ENCODE measurements around the gene PHKA1. TPM values are rescaled to one million over a fixed set of nuclear protein-coding genes. Genes with fewer than 3 reads are reported as not detected.
"Not testable (repeated sequence)": the region's sequence is repeated elsewhere in the genome, so short reads cannot be mapped to it uniquely, and the experiment has no call there.

Gene PHKA1
- total RNA-seq, 1 experiment from 2014 or later = 15.3 TPM

GRCh38 chrX:72591038-72591437 lies 123.1 kb downstream of the PHKA1 start:
- CTCF ChIA-PET = not testable (repeated sequence)

GRCh38 chrX:72584163-72584562 lies 129.9 kb downstream of the PHKA1 start:
- Histone ChIP-seq H3K4me1 (ENCODE audit: control insufficient read depth in 1 of 2, insufficient read depth in 2 of 2, low read length in 2 of 2) (no peaks in the 10 kb centered on the region), H3K36me3 (ENCODE audit: control insufficient read depth in 1 of 2, insufficient read depth in 2 of 2, low read length in 2 of 2) (no peaks in the 10 kb centered on the region; a peak in 1 of 4 replicates), H3K79me2 (ENCODE audit: insufficient read depth, low read length) (no peaks in the 10 kb centered on the region), H3K27me3 (ENCODE audit: insufficient read depth, low read length) (no peaks in the 10 kb centered on the region), H3K9ac (ENCODE audit: low read length) (no peak overlapping the region), H3K27ac (ENCODE audit: low read depth, low read length) (no peak overlapping the region), H3K4me3 (replicated peaks in 1 of 2; ENCODE audit: low read depth in 1 of 2, low read length in 2 of 2) (no peak overlapping the region), H3K9me3 (ENCODE audit: control insufficient read depth in 1 of 2, insufficient read depth in 1 of 2, low read depth in 1 of 2, low read length in 2 of 2) (no peaks in the 10 kb centered on the region), H3K9me2 (ENCODE audit: insufficient read depth) (no peaks in the 10 kb centered on the region), H3K4me2 (ENCODE audit: low read length) (no peak overlapping the region), H4K20me1 (ENCODE audit: insufficient read depth) (no peaks in the 10 kb centered on the region), H2AFZ (ENCODE audit: low read depth, low read length, poor library complexity, severe bottlenecking) (no peak overlapping the region)
- ChIA-PET POLR2A (no interaction called here), CTCF (no interaction called here), RAD21 (ENCODE audit: low non-redundant PET in 1 of 2, low total read pairs in 2 of 2, uncharacterized antibody in 2 of 2, unreplicated experiment in 2 of 2) (no interaction called here)
- no peak for TF ChIP-seq TCF7L2 (IDR thresholded peaks at IDR 0.05; ENCODE audit: borderline replicate concordance, extremely low read depth, insufficient read depth, insufficient read length)
- TF ChIP-seq, protein P1, sequence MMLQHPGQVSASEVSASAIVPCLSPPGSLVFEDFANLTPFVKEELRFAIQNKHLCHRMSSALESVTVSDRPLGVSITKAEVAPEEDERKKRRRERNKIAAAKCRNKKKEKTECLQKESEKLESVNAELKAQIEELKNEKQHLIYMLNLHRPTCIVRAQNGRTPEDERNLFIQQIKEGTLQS (IDR thresholded peaks at IDR 0.05) = no peak
- TF ChIP-seq MAX (IDR thresholded peaks at IDR 0.05) = no peak
- no peak for TF ChIP-seq YY1 (IDR thresholded peaks at IDR 0.05; ENCODE audit: extremely low read depth, insufficient replicate concordance, low read depth, low read length)
- TF ChIP-seq POLR2AphosphoS5 (IDR thresholded peaks at IDR 0.05; ENCODE audit: low read depth, low read length) = no peak
- no peak for TF ChIP-seq SRF (IDR thresholded peaks at IDR 0.05; ENCODE audit: low read depth)
- TF ChIP-seq ZNF274 (IDR thresholded peaks at IDR 0.05; ENCODE audit: low read depth, low read length) = no peak
- TF ChIP-seq EZH2 (IDR thresholded peaks at IDR 0.05) = no peak
- intact Hi-C loops (cut with micrococcal nuclease) = no loop called here
- DNase-seq (ENCODE audit: low read depth, low spot score) (no peak), ATAC-seq (no peak)
- BruUV-seq (replicated peaks) = no TSS peak

More at GRCh38 chrX:72591038-72591437, 123.1 kb downstream of the PHKA1 start:
- H3K9ac ChIP-seq (ENCODE audit: low read length); H3K9me3 ChIP-seq (ENCODE audit: control insufficient read depth in 1 of 2, insufficient read depth in 1 of 2, low read depth in 1 of 2, low read length in 2 of 2); H4K20me1 ChIP-seq (ENCODE audit: insufficient read depth); H3K4me2 ChIP-seq (ENCODE audit: low read length); H3K4me3 ChIP-seq (replicated peaks in 1 of 2; ENCODE audit: low read depth in 1 of 2, low read length in 2 of 2); H2AFZ ChIP-seq (ENCODE audit: low read depth, low read length, poor library complexity, severe bottlenecking); ATAC-seq; H3K36me3 ChIP-seq (ENCODE audit: control insufficient read depth in 1 of 2, insufficient read depth in 2 of 2, low read length in 2 of 2); H3K4me1 ChIP-seq (ENCODE audit: control insufficient read depth in 1 of 2, insufficient read depth in 2 of 2, low read length in 2 of 2); RAD21 ChIA-PET (ENCODE audit: low non-redundant PET in 1 of 2, low total read pairs in 2 of 2, uncharacterized antibody in 2 of 2, unreplicated experiment in 2 of 2); POLR2A ChIA-PET; BruUV-seq (replicated peaks); H3K27ac ChIP-seq (ENCODE audit: low read depth, low read length); intact Hi-C loops (cut with micrococcal nuclease); H3K79me2 ChIP-seq (ENCODE audit: insufficient read depth, low read length); H3K9me2 ChIP-seq (ENCODE audit: insufficient read depth); H3K27me3 ChIP-seq (ENCODE audit: insufficient read depth, low read length); DNase-seq (ENCODE audit: low read depth, low spot score): not testable (repeated sequence)
